ENCODE measurements around the gene POU2AF1. TPM values are rescaled to one million over a fixed set of nuclear protein-coding genes. Genes with fewer than 3 reads are reported as not detected.

POU2AF1 gene
- total RNA-seq, 6 donors from 2014 or later: 1.3 to 42.1 (median 4.0) TPM

DNA sequence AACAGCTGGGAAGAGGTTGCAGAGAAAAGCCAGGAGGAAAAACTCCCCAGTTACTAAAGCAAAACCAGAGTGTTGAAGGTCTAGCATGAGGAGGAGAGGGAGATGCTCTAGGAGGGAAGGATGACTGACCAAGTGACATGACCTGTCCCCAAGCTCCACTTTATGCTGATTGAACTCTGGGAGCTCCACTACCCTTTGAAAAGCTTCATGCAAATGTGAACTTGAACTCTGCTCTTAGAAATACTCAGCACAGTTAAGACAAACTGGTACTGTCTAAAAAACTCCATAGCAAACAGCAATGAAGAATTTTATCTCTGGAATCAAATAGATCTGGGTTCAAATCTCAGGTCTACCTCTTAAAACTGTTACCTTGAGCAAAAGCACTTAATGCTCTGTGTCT, 14.5 kb upstream of the POU2AF1 start:
- no peak for DNase-seq

GRCh38 chr11:111393096-111393495, 14.0 kb upstream of the POU2AF1 start:
- no peak overlapping the region for H3K4me3 ChIP-seq
- WGBS, 2 donors: 88 to 90% methylated on average over 5 of the region's 5 CpGs
- no peak for ATAC-seq (ENCODE audit: low FRiP score in 2 of 2)

More for the DNA sequence above, 14.5 kb upstream of the POU2AF1 start:
- Histone ChIP-seq H3K27me3 (no peaks in the 10 kb centered on the region), H3K4me3 (no peak overlapping the region), H3K27ac (no peak overlapping the region), H3K36me3 (no peaks in the 10 kb centered on the region), H3K9me3 (no peaks in the 10 kb centered on the region), H3K4me1 (no peaks in the 10 kb centered on the region)
- TF ChIP-seq POLR2A (IDR thresholded peaks at IDR 0.05) (no peak), CTCF (IDR thresholded peaks at IDR 0.05) (no peak), POLR2AphosphoS5 (IDR thresholded peaks at IDR 0.05) (no peak), EP300 (IDR thresholded peaks at IDR 0.05) (no peak)
- no peak for ATAC-seq (ENCODE audit: low FRiP score in 2 of 2)

GRCh38 chr11:111392552-111392951, 13.5 kb upstream of the POU2AF1 start:
- DNase-seq: no peak
- H3K27ac ChIP-seq: no peak overlapping the region
- H3K4me3 ChIP-seq: no peak overlapping the region
- H3K9me3 ChIP-seq: no peaks in the 10 kb centered on the region
- H3K36me3 ChIP-seq: no peaks in the 10 kb centered on the region
- no peaks in the 10 kb centered on the region for H3K27me3 ChIP-seq
- ATAC-seq (ENCODE audit: low FRiP score in 2 of 2): no peak
- WGBS, 2 donors: 87 to 91% methylated on average over 3 to 4 of the region's 4 CpGs
- TF ChIP-seq POLR2AphosphoS5 (IDR thresholded peaks at IDR 0.05) (no peak), CTCF (IDR thresholded peaks at IDR 0.05) (no peak), POLR2A (IDR thresholded peaks at IDR 0.05) (no peak), EP300 (IDR thresholded peaks at IDR 0.05) (no peak)
- peaks cover 0 to under 1% (median 0%) of the 10 kb centered on the region in 4 donors for H3K4me1 ChIP-seq

More at GRCh38 chr11:111393096-111393495, 14.0 kb upstream of the POU2AF1 start:
- H3K9me3 ChIP-seq: no peaks in the 10 kb centered on the region
- no peak for DNase-seq
- no peaks in the 10 kb centered on the region for H3K27me3 ChIP-seq
- no peak for TF ChIP-seq POLR2A (IDR thresholded peaks at IDR 0.05)
- H3K36me3 ChIP-seq: no peaks in the 10 kb centered on the region
- H3K4me1 ChIP-seq: no peaks in the 10 kb centered on the region
- no peak overlapping the region for H3K27ac ChIP-seq

DNA sequence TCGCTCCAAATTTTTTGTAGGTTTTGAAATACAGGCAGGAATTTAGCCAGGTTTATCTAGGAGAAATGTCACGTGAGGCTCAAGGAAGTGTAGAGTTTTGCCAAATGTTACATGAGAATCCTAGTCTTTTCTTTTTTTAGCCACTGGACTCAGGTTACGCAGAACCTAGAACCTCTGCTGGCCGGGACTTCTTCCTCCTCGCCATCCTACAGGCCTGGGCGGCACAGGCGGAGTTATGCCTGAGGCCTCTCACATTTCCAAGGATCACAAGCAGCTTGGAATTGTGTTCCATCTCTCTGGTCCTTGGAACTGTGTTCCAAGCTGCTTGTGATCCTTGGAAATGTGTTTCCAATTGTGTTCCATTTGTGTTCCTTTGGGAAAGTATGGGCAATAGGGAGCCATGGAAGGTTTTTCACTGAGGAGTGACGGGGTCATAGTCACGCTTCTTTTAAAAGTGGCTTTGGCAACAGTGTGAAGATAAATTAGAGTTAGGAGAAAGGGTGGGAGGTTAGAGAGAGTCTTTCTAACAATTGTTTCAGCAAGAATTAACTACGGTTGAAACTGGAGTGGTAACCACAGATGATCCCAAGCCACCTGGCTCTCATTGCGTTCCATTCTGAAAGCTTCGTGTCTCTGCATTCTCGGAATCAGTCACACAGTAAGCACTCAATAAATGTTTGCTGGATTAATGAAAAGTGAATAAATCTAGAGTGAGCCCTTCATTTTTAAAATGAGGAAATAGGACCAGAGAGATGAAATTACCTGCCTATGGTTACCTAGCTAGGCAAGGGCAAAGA, 12.5 kb upstream of the POU2AF1 start:
- peaks cover 0 to 3% (median 0%) of the 10 kb centered on the region in 4 donors for H3K4me1 ChIP-seq
- no peak overlapping the region for H3K27ac ChIP-seq
- ATAC-seq (ENCODE audit: low FRiP score in 2 of 2): no peak
- no peaks in the 10 kb centered on the region for H3K27me3 ChIP-seq
- no peak for DNase-seq
- 87 to 93% methylated on average over 13 of the region's 13 CpGs for WGBS, 2 donors
- H3K36me3 ChIP-seq: no peaks in the 10 kb centered on the region
- TF ChIP-seq CTCF (IDR thresholded peaks at IDR 0.05) (no peak), POLR2AphosphoS5 (IDR thresholded peaks at IDR 0.05) (no peak), EP300 (IDR thresholded peaks at IDR 0.05) (no peak), POLR2A (IDR thresholded peaks at IDR 0.05) (no peak)
- H3K4me3 ChIP-seq: no peak overlapping the region
- no peaks in the 10 kb centered on the region for H3K9me3 ChIP-seq

- WGBS, 2 donors: 92 to 93% methylated on average over 1 of the region's 1 CpG
- ATAC-seq (ENCODE audit: low FRiP score in 2 of 2): no peak
Observed at GRCh38 chr11:111388842-111389241, 9.8 kb upstream of the POU2AF1 start.

More at GRCh38 chr11:111388842-111389241, 9.8 kb upstream of the POU2AF1 start:
- Histone ChIP-seq H3K4me1 (peaks cover 0 to 3% (median 0%) of the 10 kb centered on the region in 4 donors), H3K27me3 (no peaks in the 10 kb centered on the region), H3K4me3 (no peak overlapping the region), H3K27ac (no peak overlapping the region), H3K9me3 (no peaks in the 10 kb centered on the region), H3K36me3 (no peaks in the 10 kb centered on the region)
- DNase-seq: no peak
- TF ChIP-seq EP300 (IDR thresholded peaks at IDR 0.05): no peak
- no peak for TF ChIP-seq CTCF (IDR thresholded peaks at IDR 0.05)
- TF ChIP-seq POLR2AphosphoS5 (IDR thresholded peaks at IDR 0.05): no peak
- TF ChIP-seq POLR2A (IDR thresholded peaks at IDR 0.05): no peak
